ENCODE data around the gene KLHDC1.
"Not testable (repeated sequence)": the region's sequence is repeated elsewhere in the genome, so short reads cannot be mapped to it uniquely, and the experiment has no call there.

- TF ChIP-seq TSHZ1 (tag by site-specific recombination; IDR thresholded peaks at IDR 0.05; ENCODE audit: borderline replicate concordance); CTCF (tag by site-specific recombination; IDR thresholded peaks at IDR 0.05); ZSCAN16 (tag by site-specific recombination; IDR thresholded peaks at IDR 0.05): not testable (repeated sequence)
These were observed 53.6 kb downstream of the KLHDC1 start for GRCh38 chr14:49746476-49746875.

All from HEK293 (cell line).